ENCODE data around the gene ARHGEF10L.

The ARHGEF10L gene

DNA sequence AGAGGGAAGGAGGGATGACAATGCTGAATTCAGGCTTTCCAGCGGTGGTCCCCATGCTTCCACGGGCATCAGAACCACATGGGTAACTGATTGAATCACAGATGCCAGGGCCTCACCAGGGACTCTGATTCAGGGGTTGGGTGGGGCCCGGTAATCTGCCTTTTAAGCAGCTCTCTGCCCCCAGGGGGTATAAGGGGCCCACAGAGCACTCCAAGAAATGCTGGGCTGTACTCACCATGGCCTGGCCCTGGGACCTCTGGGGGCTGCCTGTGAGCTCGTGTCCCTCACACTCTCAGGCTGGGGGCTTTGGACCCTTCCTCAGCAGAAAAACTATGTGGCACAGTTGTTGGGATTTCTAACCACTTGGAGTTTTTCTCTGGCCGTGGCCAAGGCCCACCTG is 70.6 kb downstream of the ARHGEF10L start:
- CTCF ChIA-PET = interaction anchor here (1.0 to 38.1 kb wide), 7 partner anchors 13 to 107 kb away, joined by 3 to 1054 read pairs (median 4); no protein-coding TSS in a partner anchor
- POLR2A ChIA-PET = no interaction called here
- no peak overlapping the region for H3K4me3 ChIP-seq (ENCODE audit: low read depth, low read length)
- TF ChIP-seq, protein P1, sequence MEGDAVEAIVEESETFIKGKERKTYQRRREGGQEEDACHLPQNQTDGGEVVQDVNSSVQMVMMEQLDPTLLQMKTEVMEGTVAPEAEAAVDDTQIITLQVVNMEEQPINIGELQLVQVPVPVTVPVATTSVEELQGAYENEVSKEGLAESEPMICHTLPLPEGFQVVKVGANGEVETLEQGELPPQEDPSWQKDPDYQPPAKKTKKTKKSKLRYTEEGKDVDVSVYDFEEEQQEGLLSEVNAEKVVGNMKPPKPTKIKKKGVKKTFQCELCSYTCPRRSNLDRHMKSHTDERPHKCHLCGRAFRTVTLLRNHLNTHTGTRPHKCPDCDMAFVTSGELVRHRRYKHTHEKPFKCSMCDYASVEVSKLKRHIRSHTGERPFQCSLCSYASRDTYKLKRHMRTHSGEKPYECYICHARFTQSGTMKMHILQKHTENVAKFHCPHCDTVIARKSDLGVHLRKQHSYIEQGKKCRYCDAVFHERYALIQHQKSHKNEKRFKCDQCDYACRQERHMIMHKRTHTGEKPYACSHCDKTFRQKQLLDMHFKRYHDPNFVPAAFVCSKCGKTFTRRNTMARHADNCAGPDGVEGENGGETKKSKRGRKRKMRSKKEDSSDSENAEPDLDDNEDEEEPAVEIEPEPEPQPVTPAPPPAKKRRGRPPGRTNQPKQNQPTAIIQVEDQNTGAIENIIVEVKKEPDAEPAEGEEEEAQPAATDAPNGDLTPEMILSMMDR (IDR thresholded peaks at IDR 0.05; ENCODE audit: insufficient read depth, low read length, missing control alignments) = no peak
- no peak for DNase-seq (ENCODE audit: low read depth, low spot score)

- POLR2A ChIA-PET = no interaction called here
- no peak overlapping the region for H3K4me3 ChIP-seq (ENCODE audit: low read depth, low read length)
- no peak for DNase-seq (ENCODE audit: low read depth, low spot score)
- TF ChIP-seq, protein P1 (IDR thresholded peaks at IDR 0.05; ENCODE audit: insufficient read depth, low read length, missing control alignments) = no peak
- CTCF ChIA-PET = interaction anchor here (0.9 to 38.1 kb wide), 8 partner anchors 12 to 171 kb away, joined by 3 to 1054 read pairs (median 4); partner anchors contain the start of gene RCC2
Measured at GRCh38 chr1:17610713-17611112, 71.2 kb downstream of the ARHGEF10L start.

- peak; percentile 59 for DNase-seq (ENCODE audit: low read depth, low spot score)
- H3K4me3 ChIP-seq (ENCODE audit: low read depth, low read length) = no peak overlapping the region
- ChIA-PET POLR2A (no interaction called here), CTCF (interaction anchor here (0.6 to 38.1 kb wide), 9 partner anchors 15 to 1829 kb away, joined by 3 to 1054 read pairs (median 3); no protein-coding TSS in a partner anchor)
- TF ChIP-seq, protein P1 (IDR thresholded peaks at IDR 0.05; ENCODE audit: insufficient read depth, low read length, missing control alignments) = no peak
Measured at GRCh38 chr1:17611991-17612390, 72.5 kb downstream of the ARHGEF10L start.

DNA sequence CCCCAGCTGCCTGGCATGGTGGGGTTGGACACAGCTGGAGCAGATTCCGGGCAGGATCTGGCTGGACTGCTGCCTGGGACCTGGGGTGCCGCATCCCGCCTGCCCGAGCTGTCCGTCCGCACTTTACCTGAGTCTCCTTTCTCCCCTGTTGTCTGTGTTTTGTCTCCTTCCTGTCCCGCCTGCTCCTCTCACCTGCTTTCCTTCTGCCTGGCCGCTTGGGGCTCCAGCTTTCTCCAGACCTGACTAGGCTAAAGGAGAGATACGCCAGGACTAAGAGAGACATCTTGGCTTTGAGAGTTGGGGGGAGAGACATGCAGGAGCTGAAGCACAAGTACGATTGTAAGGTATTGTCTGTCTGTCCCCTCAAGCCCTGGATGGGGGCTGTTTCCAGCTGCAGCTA is 73.3 kb downstream of the ARHGEF10L start:
- TF ChIP-seq, protein P1 (IDR thresholded peaks at IDR 0.05; ENCODE audit: insufficient read depth, low read length, missing control alignments) = no peak
- CTCF ChIA-PET = interaction anchor here (1.3 to 38.1 kb wide), 3 partner anchors 24 to 127 kb away, joined by 3 to 1054 read pairs (median 97); no protein-coding TSS in a partner anchor
- POLR2A ChIA-PET = no interaction called here
- no peak overlapping the region for H3K4me3 ChIP-seq (ENCODE audit: low read depth, low read length)
- no peak for DNase-seq (ENCODE audit: low read depth, low spot score)

GRCh38 chr1:17614586-17614985 is 75.1 kb downstream of the ARHGEF10L start:
- ChIA-PET CTCF (interaction anchor here (1.2 to 38.1 kb wide), 4 partner anchors 8 to 111 kb away, joined by 3 to 1054 read pairs (median 7); no protein-coding TSS in a partner anchor), POLR2A (no interaction called here)
- TF ChIP-seq, protein P1 (IDR thresholded peaks at IDR 0.05; ENCODE audit: insufficient read depth, low read length, missing control alignments) = no peak
- H3K4me3 ChIP-seq (ENCODE audit: low read depth, low read length) = no peak overlapping the region
- no peak for DNase-seq (ENCODE audit: low read depth, low spot score)

DNA sequence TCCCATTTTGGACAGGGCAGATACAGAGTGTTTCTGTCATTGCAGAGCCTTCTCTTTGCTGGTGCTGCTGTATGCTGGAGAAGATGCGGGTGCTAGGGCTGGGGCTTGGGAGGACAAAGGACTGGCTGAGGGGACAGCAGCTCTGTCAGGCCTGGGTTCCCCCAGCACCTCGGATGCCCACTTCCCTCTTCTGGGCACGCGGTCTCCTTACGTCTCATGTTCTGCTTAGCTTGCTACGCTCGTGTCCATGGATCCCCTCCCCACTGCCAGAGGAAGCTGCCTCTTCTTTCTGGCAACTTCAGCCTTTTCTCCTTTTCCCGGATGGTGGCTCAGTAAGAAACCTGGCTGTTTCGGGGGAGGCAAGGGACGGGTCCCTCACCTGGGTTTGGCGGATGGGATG is 75.7 kb downstream of the ARHGEF10L start:
- POLR2A ChIA-PET = no interaction called here
- TF ChIP-seq, protein P1 (IDR thresholded peaks at IDR 0.05; ENCODE audit: insufficient read depth, low read length, missing control alignments) = no peak
- DNase-seq (ENCODE audit: low read depth, low spot score) = no peak
- H3K4me3 ChIP-seq (ENCODE audit: low read depth, low read length) = no peak overlapping the region
- CTCF ChIA-PET = interaction anchor here (2.2 to 38.1 kb wide), 2 partner anchors 8 to 112 kb away, joined by 11 to 1054 read pairs; no protein-coding TSS in a partner anchor

All from AG04449 (cell line).